GM19324 (cell line): ENCODE data around the gene TMEM63A.
"Not testable (repeated sequence)": the region's sequence is repeated elsewhere in the genome, so short reads cannot be mapped to it uniquely, and the experiment has no call there.

Experiments used
- ATAC-seq: cut with Tn5 transposase; IDR thresholded peaks from one replicate; pipeline ENCODE4 v1.9.1; 2021; ENCODE audit warnings: mild to moderate bottlenecking, moderate library complexity; ENCODE audit not compliant: unreplicated experiment, low FRiP score

The TMEM63A gene

GRCh38 chr1:225808136-225808535 is 74.0 kb downstream of the TMEM63A start:
- no peak for ATAC-seq

GRCh38 chr1:225806736-225807135 is 75.4 kb downstream of the TMEM63A start:
- ATAC-seq, result not testable (repeated sequence)

- ATAC-seq, result no peak
These were observed 75.9 kb downstream of the TMEM63A start for GRCh38 chr1:225806249-225806648.

- ATAC-seq, result not testable (repeated sequence)
These were observed 81.0 kb downstream of the TMEM63A start for GRCh38 chr1:225801146-225801545.

GRCh38 chr1:225796097-225796496 is 86.1 kb downstream of the TMEM63A start:
- not testable (repeated sequence) for ATAC-seq
